ENCODE results near the gene EHMT1.

DNA sequence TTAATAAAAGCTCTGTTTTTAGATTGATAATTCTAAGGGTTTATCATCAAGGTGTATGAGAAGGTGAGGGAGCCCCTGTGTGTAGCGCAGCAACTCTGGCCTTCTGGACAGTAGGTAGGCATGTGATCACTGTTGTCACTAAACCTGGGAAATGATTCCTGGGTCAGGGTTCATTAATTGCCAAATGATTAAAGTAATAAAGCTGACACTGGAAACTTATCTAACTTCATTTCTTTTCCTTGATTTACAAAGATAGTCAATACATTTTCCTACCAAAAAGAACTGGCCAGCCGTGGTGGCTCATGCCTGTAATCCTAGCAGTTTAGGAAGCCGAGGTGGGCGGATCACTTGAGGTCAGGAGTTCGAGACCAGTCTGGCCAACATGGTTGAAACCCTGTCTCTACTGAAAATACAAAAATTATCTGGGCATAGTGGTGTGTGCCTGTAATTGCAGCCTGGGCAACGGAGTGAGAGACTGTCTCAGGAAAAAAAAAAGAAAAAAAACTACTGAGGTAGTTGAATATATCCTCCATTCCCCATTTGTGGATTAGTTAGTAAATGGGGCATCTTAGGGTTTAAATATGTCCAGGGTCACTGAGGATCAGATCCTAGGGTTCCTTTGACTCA, 2.4 kb downstream of the EHMT1 start:
- TF ChIP-seq CTCF (IDR thresholded peaks at IDR 0.05) (peak in 1 of 5 experiments; percentile 11), POLR2A (IDR thresholded peaks at IDR 0.05) (no peak), EP300 (IDR thresholded peaks at IDR 0.05) (no peak)
